ENCODE data around the gene BMS1. TPM values are rescaled to one million over a fixed set of nuclear protein-coding genes. Genes with fewer than 3 reads are reported as not detected.

Gene BMS1
- total and polyA plus RNA-seq, 2 of the 8 experiments (the other 6 are each of a cell fraction or from before 2014, with no cell fraction given): 3.7 to 34.6 TPM

- H2BK5ac ChIP-seq (ENCODE audit: low read depth, low read length): no peak overlapping the region
- H4K5ac ChIP-seq (ENCODE audit: insufficient read length, low read depth, low read length): no peak overlapping the region
- POLR2A ChIA-PET (ENCODE audit: partially characterized antibody): interaction anchor here (1.2 kb wide), 1 partner anchor 82 kb away, joined by 4 read pairs; the partner anchor contains the start of gene BMS1
- no peak overlapping the region for H3K4me2 ChIP-seq (ENCODE audit: insufficient read depth in 1 of 2, low read depth in 2 of 2, low read length in 2 of 2)
- TF ChIP-seq CTCF (IDR thresholded peaks at IDR 0.05; ENCODE audit: control extremely low read depth in 1 of 3, insufficient read depth in 1 of 3, low read depth in 1 of 3, low read length in 3 of 3) (peak; percentile 52 to 88 (median 61)), RAD21 (IDR thresholded peaks at IDR 0.05 in 1 of 2, conservative IDR thresholded peaks at IDR 0.05 in 1 of 2; ENCODE audit: low read depth in 2 of 2, low read length in 2 of 2) (peak; percentile 42 to 52; a peak in 3 of 4 replicates), GABPA (IDR thresholded peaks at IDR 0.05; ENCODE audit: borderline replicate concordance, insufficient read depth, low read length) (no peak), ASH2L (IDR thresholded peaks at IDR 0.05; ENCODE audit: low read length) (no peak)
- TF ChIP-seq, protein P1, sequence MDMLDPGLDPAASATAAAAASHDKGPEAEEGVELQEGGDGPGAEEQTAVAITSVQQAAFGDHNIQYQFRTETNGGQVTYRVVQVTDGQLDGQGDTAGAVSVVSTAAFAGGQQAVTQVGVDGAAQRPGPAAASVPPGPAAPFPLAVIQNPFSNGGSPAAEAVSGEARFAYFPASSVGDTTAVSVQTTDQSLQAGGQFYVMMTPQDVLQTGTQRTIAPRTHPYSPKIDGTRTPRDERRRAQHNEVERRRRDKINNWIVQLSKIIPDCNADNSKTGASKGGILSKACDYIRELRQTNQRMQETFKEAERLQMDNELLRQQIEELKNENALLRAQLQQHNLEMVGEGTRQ (IDR thresholded peaks at IDR 0.05; ENCODE audit: low read length): no peak
- no peak overlapping the region for H2BK15ac ChIP-seq (ENCODE audit: low read length)
- H2AK5ac ChIP-seq (ENCODE audit: low read depth, low read length): no peak overlapping the region
- 61% methylated on average over 8 of the region's 8 CpGs; no CpG with 5 or more reads in 1 of the 2 experiments for WGBS, 2 experiments (ENCODE audit: extremely low coverage in 1 of 2, insufficient coverage in 1 of 2, insufficient read length in 1 of 2, insufficient replicate concordance in 2 of 2, low coverage in 1 of 2, low lambda C conversion rate in 2 of 2, missing lambda C conversion rate in 1 of 2)
- H2BK20ac ChIP-seq (ENCODE audit: low read length): no peak overlapping the region
- H3K4me3 ChIP-seq (ENCODE audit: extremely low read depth in 1 of 4, insufficient read depth in 2 of 4, low read depth in 3 of 4, low read length in 4 of 4): no peak overlapping the region
- H3K79me2 ChIP-seq (ENCODE audit: control insufficient read depth in 1 of 2, insufficient read depth in 2 of 2, low read length in 2 of 2): no peaks in the 10 kb centered on the region
- H3K23ac ChIP-seq (ENCODE audit: insufficient read length): no peak overlapping the region
- H3K18ac ChIP-seq (ENCODE audit: extremely low read depth, low read length): no peak overlapping the region
- H3K27ac ChIP-seq (ENCODE audit: low read depth, low read length): no peak overlapping the region
- no peaks in the 10 kb centered on the region for H3K79me1 ChIP-seq (ENCODE audit: low read depth, low read length)
- H3K23me2 ChIP-seq (ENCODE audit: low read depth, low read length): 0 out of 2 replicates have a peak, but pooled peaks cover 3% of the 10 kb centered on the region
- H3K56ac ChIP-seq (replicated peaks; ENCODE audit: insufficient read length, low read depth, low read length): no peak overlapping the region
- H2AFZ ChIP-seq (ENCODE audit: low read length): 0 out of 2 replicates have a peak overlapping the region, but pooled peaks have one; percentile 23
- no peaks in the 10 kb centered on the region for H3K36me3 ChIP-seq (ENCODE audit: control insufficient read depth in 2 of 4, insufficient read depth in 4 of 4, low read length in 3 of 4)
- DNase-seq (ENCODE audit: low read depth in 1 of 2, low spot score in 2 of 2) (no peak), FAIRE-seq (no peak)
- CTCF ChIA-PET (ENCODE audit: partially characterized antibody): interaction anchor here (0.6 to 8.7 kb wide), 17 partner anchors 16 to 348 kb away, joined by 3 to 97 read pairs (median 4); partner anchors contain the start of gene RET
- peaks cover 0 to 2% (median under 1%) of the 10 kb centered on the region in 4 experiments; a peak in 2 of 7 replicates for H3K4me1 ChIP-seq (replicated peaks in 1 of 4; ENCODE audit: control insufficient read depth in 3 of 4, insufficient read depth in 4 of 4, low read length in 3 of 4)
- no peak overlapping the region for H3K9ac ChIP-seq (replicated peaks in 1 of 4; ENCODE audit: extremely low read depth in 1 of 4, low read depth in 3 of 4, low read length in 3 of 4)
- no peaks in the 10 kb centered on the region for H3K9me3 ChIP-seq (ENCODE audit: insufficient read depth in 2 of 2, low read depth in 1 of 2, low read length in 1 of 2)
- no peak overlapping the region for H3K4ac ChIP-seq (replicated peaks; ENCODE audit: insufficient read length, low read depth, low read length)
- H4K91ac ChIP-seq (replicated peaks; ENCODE audit: insufficient read length, low read length): no peak overlapping the region
- no peak overlapping the region for H4K8ac ChIP-seq (ENCODE audit: extremely low read depth, insufficient read depth, low read length)
- no peak overlapping the region for H2BK120ac ChIP-seq (replicated peaks; ENCODE audit: low read depth, low read length)
- peaks cover 0 to 17% (median 12%) of the 10 kb centered on the region in 4 experiments; a peak in 4 of 7 replicates for H3K27me3 ChIP-seq (replicated peaks in 1 of 4; ENCODE audit: control insufficient read depth in 3 of 4, extremely low read depth in 1 of 4, insufficient read depth in 3 of 4, low read length in 3 of 4)
- no peaks in the 10 kb centered on the region for H4K20me1 ChIP-seq (replicated peaks in 1 of 2; ENCODE audit: control insufficient read depth in 1 of 2, insufficient read depth in 2 of 2, low read length in 2 of 2)
- no peak overlapping the region for H2BK12ac ChIP-seq (ENCODE audit: low read depth, low read length)
- no peak overlapping the region for H3K14ac ChIP-seq (ENCODE audit: insufficient read length)
These were observed 82.0 kb downstream of the BMS1 start for GRCh38 chr10:42864575-42864974.
